Measurements from ENCODE around the gene TMPRSS7.

DNA sequence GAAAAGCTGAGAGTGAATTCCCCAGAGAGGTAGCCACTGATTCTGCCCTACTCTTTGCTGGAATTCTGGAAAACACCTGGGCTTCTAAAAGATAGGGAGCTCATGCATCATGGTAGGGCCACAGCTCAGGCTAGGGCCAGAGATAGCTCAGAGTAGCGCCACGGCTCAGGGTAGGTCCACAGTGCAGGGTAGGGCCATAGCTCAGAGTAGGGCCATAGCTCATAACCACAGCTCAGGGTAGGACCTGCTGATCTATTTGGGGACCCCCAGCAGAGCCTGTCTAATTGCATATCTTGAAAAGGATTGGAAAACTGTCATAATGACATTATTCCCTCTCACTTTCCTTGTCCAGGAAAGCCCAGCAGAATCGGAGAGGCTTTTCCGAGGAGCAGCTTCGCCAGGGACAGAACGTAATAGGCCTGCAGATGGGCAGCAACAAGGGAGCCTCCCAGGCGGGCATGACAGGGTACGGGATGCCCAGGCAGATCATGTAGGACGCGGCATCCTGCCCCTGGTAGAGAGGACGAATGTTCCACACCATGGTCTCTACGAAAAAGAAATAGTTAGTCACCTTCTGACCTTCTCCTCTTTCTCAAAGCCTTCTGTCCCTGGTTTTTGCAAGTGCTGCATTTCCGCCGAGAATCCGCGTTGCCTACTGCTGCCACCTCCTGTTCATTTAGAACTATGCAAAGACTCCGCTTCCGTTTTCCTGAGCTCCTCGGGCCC, 21.3 kb upstream of the TMPRSS7 start:
- TF ChIP-seq, protein P1, sequence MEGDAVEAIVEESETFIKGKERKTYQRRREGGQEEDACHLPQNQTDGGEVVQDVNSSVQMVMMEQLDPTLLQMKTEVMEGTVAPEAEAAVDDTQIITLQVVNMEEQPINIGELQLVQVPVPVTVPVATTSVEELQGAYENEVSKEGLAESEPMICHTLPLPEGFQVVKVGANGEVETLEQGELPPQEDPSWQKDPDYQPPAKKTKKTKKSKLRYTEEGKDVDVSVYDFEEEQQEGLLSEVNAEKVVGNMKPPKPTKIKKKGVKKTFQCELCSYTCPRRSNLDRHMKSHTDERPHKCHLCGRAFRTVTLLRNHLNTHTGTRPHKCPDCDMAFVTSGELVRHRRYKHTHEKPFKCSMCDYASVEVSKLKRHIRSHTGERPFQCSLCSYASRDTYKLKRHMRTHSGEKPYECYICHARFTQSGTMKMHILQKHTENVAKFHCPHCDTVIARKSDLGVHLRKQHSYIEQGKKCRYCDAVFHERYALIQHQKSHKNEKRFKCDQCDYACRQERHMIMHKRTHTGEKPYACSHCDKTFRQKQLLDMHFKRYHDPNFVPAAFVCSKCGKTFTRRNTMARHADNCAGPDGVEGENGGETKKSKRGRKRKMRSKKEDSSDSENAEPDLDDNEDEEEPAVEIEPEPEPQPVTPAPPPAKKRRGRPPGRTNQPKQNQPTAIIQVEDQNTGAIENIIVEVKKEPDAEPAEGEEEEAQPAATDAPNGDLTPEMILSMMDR (IDR thresholded peaks at IDR 0.05) = peak in 5 of 6 experiments; percentile 23 to 76 (median 64)
- TF ChIP-seq POLR2A (IDR thresholded peaks at IDR 0.05) = no peak

All from Peyer's patch (tissue), 4 donors.